ENCODE measurements around the gene GPR26. TPM values are rescaled to one million over a fixed set of nuclear protein-coding genes. Genes with fewer than 3 reads are reported as not detected.
"Not testable (repeated sequence)": the region's sequence is repeated elsewhere in the genome, so short reads cannot be mapped to it uniquely, and the experiment has no call there.

Gene GPR26
- total RNA-seq, 1 donor from 2014 or later = not detected

- Histone ChIP-seq H3K4me3 (no peak overlapping the region), H3K36me3 (no peaks in the 10 kb centered on the region), H3K27me3 (ENCODE audit: low read depth) (peaks cover 28% of the 10 kb centered on the region), H3K27ac (replicated peaks) (no peak overlapping the region), H3K9me3 (replicated peaks) (peaks cover 3% of the 10 kb centered on the region), H3K4me1 (no peaks in the 10 kb centered on the region)
- TF ChIP-seq CTCF (IDR thresholded peaks at IDR 0.05; ENCODE audit: borderline replicate concordance) = no peak
- intact Hi-C loops (cut with micrococcal nuclease) = no loop called here
- DNase-seq = no peak
Observed at GRCh38 chr10:123726381-123726780, 60.2 kb downstream of the GPR26 start.

DNA sequence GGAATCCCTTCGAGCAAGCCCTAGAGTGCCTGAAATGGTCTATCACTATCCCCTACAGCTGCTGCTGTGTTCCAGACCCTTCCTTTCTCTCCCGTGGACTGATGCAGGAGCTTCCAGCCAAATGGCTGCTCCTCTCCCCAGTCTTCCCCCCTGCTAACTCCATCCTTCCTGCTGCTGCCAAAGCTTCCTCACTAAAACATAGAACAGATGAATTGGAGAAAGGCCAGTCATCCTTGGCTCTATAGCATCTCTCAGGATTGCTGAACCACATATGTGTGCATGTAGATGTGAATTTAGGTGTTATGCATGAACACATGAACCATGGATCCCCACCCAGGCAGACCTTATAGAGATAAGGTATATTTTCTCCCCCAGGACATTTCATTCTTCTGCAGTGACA, 60.7 kb downstream of the GPR26 start:
- intact Hi-C loops (cut with micrococcal nuclease) = no loop called here
- no peak for TF ChIP-seq CTCF (IDR thresholded peaks at IDR 0.05; ENCODE audit: borderline replicate concordance)
- Histone ChIP-seq H3K27me3 (ENCODE audit: low read depth) (peaks cover 28% of the 10 kb centered on the region), H3K9me3 (replicated peaks) (peaks cover 3% of the 10 kb centered on the region), H3K27ac (replicated peaks) (no peak overlapping the region), H3K4me1 (no peaks in the 10 kb centered on the region), H3K4me3 (no peak overlapping the region), H3K36me3 (no peaks in the 10 kb centered on the region)
- no peak for DNase-seq

- no peaks in the 10 kb centered on the region for H3K36me3 ChIP-seq
- H3K27me3 ChIP-seq (ENCODE audit: low read depth) = peaks cover 18% of the 10 kb centered on the region
- no peaks in the 10 kb centered on the region for H3K4me1 ChIP-seq
- TF ChIP-seq CTCF (IDR thresholded peaks at IDR 0.05; ENCODE audit: borderline replicate concordance) = no peak
- no peak for DNase-seq
- intact Hi-C loops (cut with micrococcal nuclease) = no loop called here
- no peak overlapping the region for H3K4me3 ChIP-seq
- H3K27ac ChIP-seq (replicated peaks) = no peak overlapping the region
- H3K9me3 ChIP-seq (replicated peaks) = peaks cover 10% of the 10 kb centered on the region
Observed at GRCh38 chr10:123729523-123729922, 63.4 kb downstream of the GPR26 start.

DNA sequence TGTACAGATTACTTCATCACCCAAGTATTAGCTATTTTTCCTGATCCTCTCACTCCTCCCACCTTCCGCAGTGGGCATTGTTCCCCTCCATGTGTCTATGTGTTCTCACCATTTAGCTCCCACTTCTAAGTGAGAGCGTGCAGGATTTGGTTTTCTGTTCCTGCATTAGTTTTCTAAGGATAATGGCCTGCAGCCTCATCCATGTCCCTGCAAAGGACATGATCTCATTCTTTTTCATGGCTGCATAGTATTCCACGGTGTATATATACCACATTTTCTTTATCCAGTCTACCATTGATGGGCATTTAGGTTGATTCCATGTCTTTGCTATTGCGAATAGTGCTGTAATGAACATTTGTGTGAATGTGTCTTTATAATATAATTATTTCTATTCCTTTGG, 70.8 kb downstream of the GPR26 start:
- H3K4me1 ChIP-seq; DNase-seq; H3K4me3 ChIP-seq; H3K27ac ChIP-seq (replicated peaks); intact Hi-C loops (cut with micrococcal nuclease); H3K36me3 ChIP-seq: not testable (repeated sequence)
- Histone ChIP-seq H3K9me3 (replicated peaks) (peaks cover 32% of the 10 kb centered on the region), H3K27me3 (ENCODE audit: low read depth) (peaks cover 21% of the 10 kb centered on the region)

DNA sequence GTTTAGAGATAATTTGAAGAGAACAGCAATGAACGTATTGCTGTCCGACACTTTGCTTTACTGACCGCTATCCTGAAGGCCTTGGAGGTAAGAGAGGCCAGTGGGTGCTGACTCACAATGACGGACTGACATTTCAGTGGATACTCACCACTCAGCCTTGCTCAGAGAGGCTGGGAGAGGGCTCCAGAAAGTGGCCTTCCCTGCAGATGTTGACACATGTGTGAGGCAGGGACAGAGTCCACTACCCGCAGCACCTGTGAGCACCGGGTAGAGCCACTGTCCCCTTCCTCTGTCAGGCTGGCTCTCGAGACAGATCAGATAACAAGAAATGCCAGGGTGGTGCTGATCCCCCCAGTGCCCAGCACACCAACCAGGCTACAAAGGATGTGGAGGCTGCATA, 75.0 kb downstream of the GPR26 start:
- intact Hi-C loops (cut with micrococcal nuclease) = no loop called here
- H3K36me3 ChIP-seq = no peaks in the 10 kb centered on the region
- peaks cover 15% of the 10 kb centered on the region for H3K9me3 ChIP-seq (replicated peaks)
- H3K4me1 ChIP-seq = no peaks in the 10 kb centered on the region
- DNase-seq = no peak
- no peak overlapping the region for H3K27ac ChIP-seq (replicated peaks)
- H3K27me3 ChIP-seq (ENCODE audit: low read depth) = peaks cover 30% of the 10 kb centered on the region
- TF ChIP-seq CTCF (IDR thresholded peaks at IDR 0.05; ENCODE audit: borderline replicate concordance) = no peak
- no peak overlapping the region for H3K4me3 ChIP-seq

DNA sequence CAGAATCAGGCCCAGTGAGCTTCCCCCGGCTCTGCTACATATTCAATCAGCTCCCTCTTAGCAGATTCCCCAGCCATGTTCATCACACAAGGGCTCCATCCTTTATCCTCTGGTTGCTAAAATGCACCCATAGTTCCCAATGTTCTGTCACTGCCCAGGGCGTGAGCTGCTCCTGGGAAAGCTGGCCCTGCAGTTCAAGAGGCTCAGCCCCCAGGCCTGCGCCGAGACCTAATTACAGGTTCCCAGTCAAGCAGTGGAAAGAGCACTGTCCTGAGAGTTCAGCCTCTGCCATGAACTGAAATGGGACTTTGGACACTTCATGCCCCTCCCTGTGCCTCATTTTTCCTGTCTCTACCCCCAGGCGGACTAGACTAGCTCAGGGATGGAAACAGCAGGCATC, 75.6 kb downstream of the GPR26 start:
- no peaks in the 10 kb centered on the region for H3K36me3 ChIP-seq
- TF ChIP-seq CTCF (IDR thresholded peaks at IDR 0.05; ENCODE audit: borderline replicate concordance) = no peak
- peaks cover 11% of the 10 kb centered on the region for H3K9me3 ChIP-seq (replicated peaks)
- H3K4me1 ChIP-seq = no peaks in the 10 kb centered on the region
- no peak for DNase-seq
- H3K27me3 ChIP-seq (ENCODE audit: low read depth) = peaks cover 35% of the 10 kb centered on the region
- H3K4me3 ChIP-seq = no peak overlapping the region
- H3K27ac ChIP-seq (replicated peaks) = no peak overlapping the region
- intact Hi-C loops (cut with micrococcal nuclease) = no loop called here
